Measurements from ENCODE around the gene PBXIP1.

PBXIP1 gene

DNA sequence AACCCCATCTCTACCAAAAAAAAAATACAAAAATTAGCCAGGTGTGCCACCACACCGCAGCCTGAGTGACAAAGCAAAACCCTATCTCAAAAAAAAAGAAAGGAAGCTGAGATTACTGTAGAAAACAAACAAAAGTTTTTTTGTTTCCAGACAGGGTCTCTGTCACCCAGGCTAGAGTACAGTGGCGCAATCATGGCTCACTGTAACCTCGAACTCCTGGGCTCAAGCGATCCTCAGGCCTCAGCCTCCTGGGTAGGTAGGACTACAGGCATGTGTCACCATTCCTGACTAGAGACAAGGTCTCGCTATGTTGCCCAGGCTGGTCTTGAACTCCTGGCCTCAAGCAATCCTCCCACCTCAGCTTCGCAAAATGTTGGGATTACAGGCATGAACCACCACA is 8.5 kb upstream of the PBXIP1 start:
- Histone ChIP-seq H3K14ac (ENCODE audit: low read length in 2 of 2) (no peak overlapping the region), H2BK120ac (ENCODE audit: low read depth, low read length) (no peak overlapping the region), H3K4ac (ENCODE audit: low read depth in 1 of 2, low read length in 2 of 2) (no peak overlapping the region), H4K8ac (ENCODE audit: low read length) (no peak overlapping the region), H3K9me3 (ENCODE audit: control insufficient read depth, low read length) (no peaks in the 10 kb centered on the region), H3K27ac (ENCODE audit: low read length, poor library complexity, severe bottlenecking) (no peak overlapping the region), H2AFZ (ENCODE audit: low read depth, low read length) (no peak overlapping the region), H3K9ac (ENCODE audit: low read length) (no peak overlapping the region), H2BK15ac (ENCODE audit: low read depth, poor library complexity, severe bottlenecking) (no peak overlapping the region), H3K4me3 (ENCODE audit: insufficient read depth in 1 of 2, low read depth in 1 of 2, low read length in 2 of 2) (no peak overlapping the region), H3K36me3 (ENCODE audit: control insufficient read depth in 1 of 2, insufficient read depth in 2 of 2, low read depth in 1 of 2, low read length in 2 of 2) (peaks cover 62 to 64% of the 10 kb centered on the region in 2 experiments), H3K18ac (ENCODE audit: low read depth in 1 of 2, low read length in 2 of 2) (no peak overlapping the region), H3K4me1 (ENCODE audit: control insufficient read depth, insufficient read depth, low read depth, low read length) (peaks cover 42% of the 10 kb centered on the region), H2BK5ac (ENCODE audit: low read depth, low read length, poor library complexity, severe bottlenecking) (no peak overlapping the region), H2BK12ac (ENCODE audit: low read length in 2 of 2) (no peak overlapping the region), H3K4me2 (ENCODE audit: low read length, poor library complexity, severe bottlenecking) (no peak overlapping the region), H3K79me1 (replicated peaks; ENCODE audit: low read length, poor library complexity, severe bottlenecking) (peaks cover 5% of the 10 kb centered on the region), H4K91ac (ENCODE audit: low read length) (no peak overlapping the region), H2AK5ac (ENCODE audit: low read length, severe bottlenecking) (no peak overlapping the region), H3K23ac (ENCODE audit: low read length in 2 of 2) (no peak overlapping the region), H3K27me3 (ENCODE audit: control insufficient read depth in 1 of 2, insufficient read depth in 1 of 2, low read length in 2 of 2) (no peaks in the 10 kb centered on the region)
- 96% methylated on average over 6 of the region's 6 CpGs for WGBS
- DNase-seq = no peak

DNA sequence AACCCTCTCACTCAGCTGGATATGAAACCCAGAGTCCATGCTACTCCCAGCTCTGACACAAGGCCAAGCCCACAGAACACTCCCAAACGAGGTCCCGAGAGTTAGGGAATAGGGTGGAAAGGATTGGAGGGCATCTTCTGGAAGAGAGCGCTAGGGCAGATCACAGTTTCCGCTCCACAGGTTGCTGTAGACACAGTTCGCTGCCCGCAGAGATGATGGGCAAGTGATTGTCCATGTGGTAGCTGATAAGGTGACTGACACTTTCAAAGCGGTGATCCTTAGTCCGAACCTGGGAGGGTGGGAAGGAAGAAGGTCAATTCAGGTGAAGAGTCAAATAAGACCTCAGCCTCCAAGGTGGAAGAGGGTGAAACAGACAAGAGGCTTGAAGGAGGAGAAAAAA is 7.7 kb upstream of the PBXIP1 start:
- WGBS = 88% methylated on average over 8 of the region's 8 CpGs
- H2BK120ac ChIP-seq (ENCODE audit: low read depth, low read length) = no peak overlapping the region
- H2AK5ac ChIP-seq (ENCODE audit: low read length, severe bottlenecking) = no peak overlapping the region

DNA sequence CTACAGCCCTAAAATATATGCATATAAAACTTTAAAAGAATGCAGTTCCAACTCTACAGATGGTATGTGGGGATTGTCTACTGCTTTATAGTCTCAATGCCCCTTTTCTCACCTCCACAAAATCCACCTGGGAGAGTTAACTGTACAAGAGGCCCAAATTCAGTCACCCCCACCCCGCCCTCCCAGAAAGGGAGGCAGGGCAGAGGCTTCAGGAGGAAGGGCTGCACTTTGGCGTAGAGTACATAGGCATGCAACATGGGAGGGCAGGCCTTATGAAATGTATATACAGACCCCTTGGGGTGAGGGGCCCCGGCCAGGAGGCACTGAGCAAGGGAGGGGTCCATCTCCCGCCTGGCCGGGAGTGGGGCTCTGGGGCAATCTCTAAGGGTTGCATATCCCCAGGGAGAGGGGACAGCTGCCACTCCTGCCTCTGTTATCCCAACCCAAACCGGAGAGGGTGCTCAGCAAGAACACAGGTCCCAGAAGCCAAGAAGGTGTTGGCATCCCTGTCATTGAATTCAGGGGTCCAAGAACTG is 7.0 kb upstream of the PBXIP1 start:
- Histone ChIP-seq H4K91ac (ENCODE audit: low read length) (no peak overlapping the region), H3K18ac (ENCODE audit: low read depth in 1 of 2, low read length in 2 of 2) (no peak overlapping the region), H3K27ac (ENCODE audit: low read length, poor library complexity, severe bottlenecking) (peak overlapping the region; percentile 38), H2AFZ (ENCODE audit: low read depth, low read length) (no peak overlapping the region), H2AK5ac (ENCODE audit: low read length, severe bottlenecking) (no peak overlapping the region), H3K27me3 (ENCODE audit: control insufficient read depth in 1 of 2, insufficient read depth in 1 of 2, low read length in 2 of 2) (no peaks in the 10 kb centered on the region), H3K4me3 (ENCODE audit: insufficient read depth in 1 of 2, low read depth in 1 of 2, low read length in 2 of 2) (peak overlapping the region in 1 of 2 experiments; percentile 94), H3K4ac (ENCODE audit: low read depth in 1 of 2, low read length in 2 of 2) (no peak overlapping the region), H3K36me3 (ENCODE audit: control insufficient read depth in 1 of 2, insufficient read depth in 2 of 2, low read depth in 1 of 2, low read length in 2 of 2) (peaks cover 68 to 69% of the 10 kb centered on the region in 2 experiments), H2BK12ac (ENCODE audit: low read length in 2 of 2) (no peak overlapping the region), H3K14ac (ENCODE audit: low read length in 2 of 2) (no peak overlapping the region), H3K4me1 (ENCODE audit: control insufficient read depth, insufficient read depth, low read depth, low read length) (peaks cover 30% of the 10 kb centered on the region), H3K9me3 (ENCODE audit: control insufficient read depth, low read length) (no peaks in the 10 kb centered on the region), H3K79me1 (replicated peaks; ENCODE audit: low read length, poor library complexity, severe bottlenecking) (peaks cover 13% of the 10 kb centered on the region), H2BK5ac (ENCODE audit: low read depth, low read length, poor library complexity, severe bottlenecking) (no peak overlapping the region), H4K8ac (ENCODE audit: low read length) (no peak overlapping the region), H2BK15ac (ENCODE audit: low read depth, poor library complexity, severe bottlenecking) (no peak overlapping the region), H3K4me2 (ENCODE audit: low read length, poor library complexity, severe bottlenecking) (no peak overlapping the region), H3K9ac (ENCODE audit: low read length) (peak overlapping the region; percentile 96), H2BK120ac (ENCODE audit: low read depth, low read length) (no peak overlapping the region), H3K23ac (ENCODE audit: low read length in 2 of 2) (no peak overlapping the region)
- WGBS = 88% methylated on average over 6 of the region's 6 CpGs
- DNase-seq = no peak

More for the DNA sequence above, 7.7 kb upstream of the PBXIP1 start:
- Histone ChIP-seq H3K4me2 (ENCODE audit: low read length, poor library complexity, severe bottlenecking) (no peak overlapping the region), H3K79me1 (replicated peaks; ENCODE audit: low read length, poor library complexity, severe bottlenecking) (peaks cover 10% of the 10 kb centered on the region), H3K4ac (ENCODE audit: low read depth in 1 of 2, low read length in 2 of 2) (peak overlapping the region in 1 of 2 experiments; percentile 7), H2BK12ac (ENCODE audit: low read length in 2 of 2) (no peak overlapping the region), H3K4me1 (ENCODE audit: control insufficient read depth, insufficient read depth, low read depth, low read length) (peaks cover 37% of the 10 kb centered on the region), H3K36me3 (ENCODE audit: control insufficient read depth in 1 of 2, insufficient read depth in 2 of 2, low read depth in 1 of 2, low read length in 2 of 2) (peaks cover 69 to 70% of the 10 kb centered on the region in 2 experiments), H4K8ac (ENCODE audit: low read length) (no peak overlapping the region), H3K23ac (ENCODE audit: low read length in 2 of 2) (no peak overlapping the region), H3K27me3 (ENCODE audit: control insufficient read depth in 1 of 2, insufficient read depth in 1 of 2, low read length in 2 of 2) (no peaks in the 10 kb centered on the region), H2BK15ac (ENCODE audit: low read depth, poor library complexity, severe bottlenecking) (no peak overlapping the region), H2AFZ (ENCODE audit: low read depth, low read length) (no peak overlapping the region), H3K27ac (ENCODE audit: low read length, poor library complexity, severe bottlenecking) (no peak overlapping the region), H3K14ac (ENCODE audit: low read length in 2 of 2) (no peak overlapping the region), H3K9me3 (ENCODE audit: control insufficient read depth, low read length) (no peaks in the 10 kb centered on the region), H3K18ac (ENCODE audit: low read depth in 1 of 2, low read length in 2 of 2) (no peak overlapping the region), H4K91ac (ENCODE audit: low read length) (no peak overlapping the region), H3K9ac (ENCODE audit: low read length) (peak overlapping the region; percentile 96), H3K4me3 (ENCODE audit: insufficient read depth in 1 of 2, low read depth in 1 of 2, low read length in 2 of 2) (no peak overlapping the region), H2BK5ac (ENCODE audit: low read depth, low read length, poor library complexity, severe bottlenecking) (no peak overlapping the region)
- DNase-seq = no peak

DNA sequence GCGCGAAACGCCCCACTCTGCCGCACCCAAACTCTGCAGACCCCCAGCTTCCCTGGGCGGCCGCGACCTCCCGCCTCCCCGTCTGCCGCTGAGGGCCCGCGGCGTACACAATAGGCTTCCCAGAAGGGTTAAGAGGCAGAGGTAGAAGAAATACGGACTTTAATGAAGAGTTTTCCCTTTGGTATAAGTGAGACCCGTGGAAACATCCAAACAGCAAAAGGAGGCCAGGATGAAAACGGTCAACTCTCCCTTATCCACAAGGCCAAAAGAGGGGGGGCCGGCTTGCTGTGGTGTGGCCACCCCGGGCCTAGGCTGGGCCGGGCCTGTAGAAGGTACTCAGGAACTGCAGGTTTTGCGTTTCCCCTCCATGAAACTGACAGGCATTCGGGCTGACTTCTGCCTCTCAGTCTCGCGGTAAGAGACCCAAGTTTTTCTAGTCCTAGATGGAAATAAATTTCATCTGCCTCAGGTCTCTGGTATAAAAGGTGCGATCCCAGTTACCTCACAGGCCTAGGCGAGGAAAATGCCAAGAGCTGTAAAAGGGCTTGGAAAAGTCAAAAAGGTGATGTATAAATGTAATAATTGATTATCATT is 6.4 kb upstream of the PBXIP1 start:
- WGBS = 28% methylated on average over 12 of the region's 25 CpGs
- H2BK120ac ChIP-seq (ENCODE audit: low read depth, low read length) = no peak overlapping the region
- H3K4me3 ChIP-seq (ENCODE audit: insufficient read depth in 1 of 2, low read depth in 1 of 2, low read length in 2 of 2) = peak overlapping the region; percentile 85 to 94
- peak overlapping the region in 1 of 2 experiments; percentile 49 for H3K23ac ChIP-seq (ENCODE audit: low read length in 2 of 2)
- H2AFZ ChIP-seq (ENCODE audit: low read depth, low read length) = no peak overlapping the region
- peaks cover 64% of the 10 kb centered on the region in 2 experiments for H3K36me3 ChIP-seq (ENCODE audit: control insufficient read depth in 1 of 2, insufficient read depth in 2 of 2, low read depth in 1 of 2, low read length in 2 of 2)
- peak overlapping the region; percentile 74 for H3K27ac ChIP-seq (ENCODE audit: low read length, poor library complexity, severe bottlenecking)
- no peak overlapping the region for H3K14ac ChIP-seq (ENCODE audit: low read length in 2 of 2)
- peak overlapping the region; percentile 80 for H3K4me2 ChIP-seq (ENCODE audit: low read length, poor library complexity, severe bottlenecking)
- peaks cover 13% of the 10 kb centered on the region for H3K79me1 ChIP-seq (replicated peaks; ENCODE audit: low read length, poor library complexity, severe bottlenecking)
- peak overlapping the region; percentile 96 for H3K9ac ChIP-seq (ENCODE audit: low read length)
- H2BK12ac ChIP-seq (ENCODE audit: low read length in 2 of 2) = peak overlapping the region in 1 of 2 experiments; percentile 33
- peak overlapping the region; percentile 84 for H4K91ac ChIP-seq (ENCODE audit: low read length)
- peaks cover 24% of the 10 kb centered on the region for H3K4me1 ChIP-seq (ENCODE audit: control insufficient read depth, insufficient read depth, low read depth, low read length)
- peak overlapping the region; percentile 76 for H2AK5ac ChIP-seq (ENCODE audit: low read length, severe bottlenecking)
- H4K8ac ChIP-seq (ENCODE audit: low read length) = peak overlapping the region; percentile 97
- no peaks in the 10 kb centered on the region for H3K9me3 ChIP-seq (ENCODE audit: control insufficient read depth, low read length)
- peak overlapping the region; percentile 91 for H2BK15ac ChIP-seq (ENCODE audit: low read depth, poor library complexity, severe bottlenecking)
- H2BK5ac ChIP-seq (ENCODE audit: low read depth, low read length, poor library complexity, severe bottlenecking) = peak overlapping the region; percentile 97
- H3K27me3 ChIP-seq (ENCODE audit: control insufficient read depth in 1 of 2, insufficient read depth in 1 of 2, low read length in 2 of 2) = no peaks in the 10 kb centered on the region
- peak; percentile 33 for DNase-seq
- peak overlapping the region; percentile 99 for H3K4ac ChIP-seq (ENCODE audit: low read depth in 1 of 2, low read length in 2 of 2)
- peak overlapping the region; percentile 96 to 100 for H3K18ac ChIP-seq (ENCODE audit: low read depth in 1 of 2, low read length in 2 of 2)

Data from mesenchymal stem cell (in vitro differentiated cells and primary cell).